Measurements from ENCODE around the gene DPCD. TPM values are rescaled to one million over a fixed set of nuclear protein-coding genes. Genes with fewer than 3 reads are reported as not detected.

DPCD gene
- total RNA-seq, 2 experiments from 2014 or later: 0.31 to 0.96 TPM

DNA sequence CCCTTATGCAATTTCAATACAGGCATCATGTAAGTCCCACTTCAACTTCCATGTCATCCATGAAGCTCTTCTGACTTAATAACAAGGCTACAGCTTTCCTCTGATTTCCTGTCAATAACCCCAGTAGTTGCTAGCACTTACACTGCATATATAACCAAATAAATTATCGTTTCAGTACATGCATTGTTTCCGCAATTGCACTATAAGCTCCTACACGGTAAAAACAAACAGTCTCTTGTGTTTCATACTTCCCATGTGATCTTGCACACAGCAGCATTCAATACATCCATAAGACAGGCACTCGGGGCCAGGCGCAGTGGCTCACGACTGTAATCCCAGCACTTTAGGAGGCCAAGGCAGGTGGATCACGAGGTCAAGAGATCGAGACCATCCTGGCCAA is 65.4 kb downstream of the DPCD start:
- Mint-ChIP-seq H3K4me3 (no peak overlapping the region), H3K36me3 (ENCODE audit: low read depth) (peaks cover 64% of the 10 kb centered on the region)
- TF ChIP-seq CTCF (IDR thresholded peaks at IDR 0.05): no peak

GRCh38 chr10:101655570-101655969 is 67.4 kb downstream of the DPCD start:
- ChIA-PET CTCF (interaction anchor here (1.0 kb wide), 1 partner anchor 23 kb away, joined by 4 read pairs; no protein-coding TSS in a partner anchor), POLR2A (no interaction called here)
- Histone ChIP-seq H3K27ac (ENCODE audit: low read depth in 1 of 2, low read length in 2 of 2) (no peak overlapping the region), H3K36me3 (ENCODE audit: insufficient read depth, low read length) (peaks cover 79% of the 10 kb centered on the region), H3K4me1 (ENCODE audit: insufficient read depth, low read length) (no peaks in the 10 kb centered on the region), H3K4me3 (ENCODE audit: low read length) (no peak overlapping the region), H3K9me3 (ENCODE audit: control insufficient read depth in 1 of 2, insufficient read depth in 1 of 2, low read length in 2 of 2) (no peaks in the 10 kb centered on the region), H3K27me3 (ENCODE audit: control insufficient read depth in 1 of 2, insufficient read depth in 2 of 2, low read length in 2 of 2) (no peaks in the 10 kb centered on the region)
- no peak overlapping the region for H3K27ac Mint-ChIP-seq
- H3K27me3 Mint-ChIP-seq: no peaks in the 10 kb centered on the region
- no peak overlapping the region for H3K4me3 Mint-ChIP-seq
- H3K9me3 Mint-ChIP-seq: no peaks in the 10 kb centered on the region
- no peak for ATAC-seq (ENCODE audit: poor library complexity)
- no peak for DNase-seq
- peaks cover 61% of the 10 kb centered on the region for H3K36me3 Mint-ChIP-seq (ENCODE audit: low read depth)
- intact Hi-C loops (cut with DNase I, micrococcal nuclease): no loop called here
- no peak for TF ChIP-seq CTCF (IDR thresholded peaks at IDR 0.05)
- no peaks in the 10 kb centered on the region for H3K4me1 Mint-ChIP-seq (ENCODE audit: low read depth)

More for the DNA sequence above, 65.4 kb downstream of the DPCD start:
- Mint-ChIP-seq H3K9me3 (no peaks in the 10 kb centered on the region), H3K4me1 (ENCODE audit: low read depth) (no peaks in the 10 kb centered on the region), H3K27me3 (no peaks in the 10 kb centered on the region), H3K27ac (no peak overlapping the region)
- no peak overlapping the region for H3K4me3 ChIP-seq (ENCODE audit: low read length)
- intact Hi-C loops (cut with DNase I, micrococcal nuclease): no loop called here
- H3K36me3 ChIP-seq (ENCODE audit: insufficient read depth, low read length): peaks cover 78% of the 10 kb centered on the region
- no peak for ATAC-seq (ENCODE audit: poor library complexity)
- DNase-seq: no peak
- no peaks in the 10 kb centered on the region for H3K4me1 ChIP-seq (ENCODE audit: insufficient read depth, low read length)
- no peaks in the 10 kb centered on the region for H3K9me3 ChIP-seq (ENCODE audit: control insufficient read depth in 1 of 2, insufficient read depth in 1 of 2, low read length in 2 of 2)
- H3K27ac ChIP-seq (ENCODE audit: low read depth in 1 of 2, low read length in 2 of 2): no peak overlapping the region
- ChIA-PET CTCF (no interaction called here), POLR2A (no interaction called here)
- H3K27me3 ChIP-seq (ENCODE audit: control insufficient read depth in 1 of 2, insufficient read depth in 2 of 2, low read length in 2 of 2): no peaks in the 10 kb centered on the region

DNA sequence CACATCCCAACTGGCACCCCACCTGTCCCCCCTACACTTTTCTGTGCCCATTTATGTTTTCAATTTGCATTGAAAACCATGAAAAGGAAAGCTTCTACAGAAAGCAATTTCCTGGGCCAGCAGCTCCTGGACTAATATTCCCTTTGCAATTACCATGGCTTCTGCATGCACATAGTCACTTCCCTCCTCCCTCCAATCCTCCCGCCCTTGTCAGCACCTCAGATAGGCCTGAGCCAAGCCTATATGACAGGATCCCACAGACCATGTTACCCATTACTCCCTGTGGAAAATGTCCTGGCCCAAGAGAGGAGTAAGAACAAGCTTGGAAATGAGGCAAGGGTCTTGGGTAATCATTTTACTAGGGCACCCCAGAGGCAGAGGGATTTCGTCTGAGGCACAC is 68.8 kb downstream of the DPCD start:
- ChIA-PET POLR2A (no interaction called here), CTCF (no interaction called here)
- no peak overlapping the region for H3K27ac Mint-ChIP-seq
- Histone ChIP-seq H3K36me3 (ENCODE audit: insufficient read depth, low read length) (peaks cover 81% of the 10 kb centered on the region), H3K4me1 (ENCODE audit: insufficient read depth, low read length) (no peaks in the 10 kb centered on the region), H3K9me3 (ENCODE audit: control insufficient read depth in 1 of 2, insufficient read depth in 1 of 2, low read length in 2 of 2) (no peaks in the 10 kb centered on the region), H3K4me3 (ENCODE audit: low read length) (no peak overlapping the region), H3K27me3 (ENCODE audit: control insufficient read depth in 1 of 2, insufficient read depth in 2 of 2, low read length in 2 of 2) (no peaks in the 10 kb centered on the region), H3K27ac (ENCODE audit: low read depth in 1 of 2, low read length in 2 of 2) (no peak overlapping the region)
- TF ChIP-seq CTCF (IDR thresholded peaks at IDR 0.05): no peak
- H3K36me3 Mint-ChIP-seq (ENCODE audit: low read depth): peaks cover 71% of the 10 kb centered on the region
- DNase-seq (no peak), ATAC-seq (ENCODE audit: poor library complexity) (no peak)
- peaks cover under 1% of the 10 kb centered on the region for H3K4me1 Mint-ChIP-seq (ENCODE audit: low read depth)
- H3K4me3 Mint-ChIP-seq: no peak overlapping the region
- no peaks in the 10 kb centered on the region for H3K9me3 Mint-ChIP-seq
- intact Hi-C loops (cut with DNase I, micrococcal nuclease): no loop called here
- no peaks in the 10 kb centered on the region for H3K27me3 Mint-ChIP-seq

Measured in CD4-positive, alpha-beta T cell (primary cell).